ENCODE results near the gene PRKAR1B.

DNA sequence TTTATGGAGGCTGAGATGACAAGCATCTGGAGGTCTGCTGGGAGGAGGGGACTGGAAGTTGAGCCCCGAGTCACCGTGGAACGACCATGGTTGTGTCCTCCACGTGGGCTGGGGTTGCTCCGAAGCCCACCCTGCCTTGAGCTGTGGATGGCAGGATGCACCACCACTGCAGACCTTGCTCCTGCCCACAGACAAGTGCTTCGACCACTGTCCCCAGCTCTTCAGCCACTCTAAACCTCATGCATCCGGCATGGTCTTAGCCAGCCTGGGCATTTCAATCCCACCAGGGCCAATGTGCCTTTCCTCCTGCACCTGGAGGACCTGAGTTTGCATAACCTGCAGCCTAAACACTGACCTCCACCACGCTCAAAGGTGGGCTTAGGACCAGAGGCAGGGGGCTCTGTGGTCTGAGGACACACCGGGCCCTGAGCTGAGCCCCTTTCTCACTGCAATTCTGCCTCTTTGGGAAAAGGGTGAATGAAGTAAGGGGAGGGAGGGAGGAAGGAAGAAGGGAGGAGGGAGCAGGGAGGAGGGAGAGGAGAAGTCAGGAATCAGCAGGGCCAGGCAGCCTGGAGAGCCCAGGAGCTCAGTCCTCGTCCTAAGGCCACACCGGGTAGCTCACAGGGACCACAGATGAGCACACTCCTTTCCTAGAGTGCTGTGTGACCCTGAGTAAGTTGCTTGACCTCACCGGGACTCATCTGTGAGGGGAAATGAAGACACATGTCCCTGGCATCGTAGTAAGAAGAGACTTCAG lies 45.4 kb downstream of the PRKAR1B start:
- TF ChIP-seq, protein P1, sequence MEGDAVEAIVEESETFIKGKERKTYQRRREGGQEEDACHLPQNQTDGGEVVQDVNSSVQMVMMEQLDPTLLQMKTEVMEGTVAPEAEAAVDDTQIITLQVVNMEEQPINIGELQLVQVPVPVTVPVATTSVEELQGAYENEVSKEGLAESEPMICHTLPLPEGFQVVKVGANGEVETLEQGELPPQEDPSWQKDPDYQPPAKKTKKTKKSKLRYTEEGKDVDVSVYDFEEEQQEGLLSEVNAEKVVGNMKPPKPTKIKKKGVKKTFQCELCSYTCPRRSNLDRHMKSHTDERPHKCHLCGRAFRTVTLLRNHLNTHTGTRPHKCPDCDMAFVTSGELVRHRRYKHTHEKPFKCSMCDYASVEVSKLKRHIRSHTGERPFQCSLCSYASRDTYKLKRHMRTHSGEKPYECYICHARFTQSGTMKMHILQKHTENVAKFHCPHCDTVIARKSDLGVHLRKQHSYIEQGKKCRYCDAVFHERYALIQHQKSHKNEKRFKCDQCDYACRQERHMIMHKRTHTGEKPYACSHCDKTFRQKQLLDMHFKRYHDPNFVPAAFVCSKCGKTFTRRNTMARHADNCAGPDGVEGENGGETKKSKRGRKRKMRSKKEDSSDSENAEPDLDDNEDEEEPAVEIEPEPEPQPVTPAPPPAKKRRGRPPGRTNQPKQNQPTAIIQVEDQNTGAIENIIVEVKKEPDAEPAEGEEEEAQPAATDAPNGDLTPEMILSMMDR (IDR thresholded peaks at IDR 0.05), result no peak
- TF ChIP-seq SIN3A (IDR thresholded peaks at IDR 0.05; ENCODE audit: borderline replicate concordance, insufficient read depth, low read depth, low read length) (no peak), POLR2AphosphoS5 (IDR thresholded peaks at IDR 0.05; ENCODE audit: low read depth, low read length) (no peak)
- TF ChIP-seq, protein P2, sequence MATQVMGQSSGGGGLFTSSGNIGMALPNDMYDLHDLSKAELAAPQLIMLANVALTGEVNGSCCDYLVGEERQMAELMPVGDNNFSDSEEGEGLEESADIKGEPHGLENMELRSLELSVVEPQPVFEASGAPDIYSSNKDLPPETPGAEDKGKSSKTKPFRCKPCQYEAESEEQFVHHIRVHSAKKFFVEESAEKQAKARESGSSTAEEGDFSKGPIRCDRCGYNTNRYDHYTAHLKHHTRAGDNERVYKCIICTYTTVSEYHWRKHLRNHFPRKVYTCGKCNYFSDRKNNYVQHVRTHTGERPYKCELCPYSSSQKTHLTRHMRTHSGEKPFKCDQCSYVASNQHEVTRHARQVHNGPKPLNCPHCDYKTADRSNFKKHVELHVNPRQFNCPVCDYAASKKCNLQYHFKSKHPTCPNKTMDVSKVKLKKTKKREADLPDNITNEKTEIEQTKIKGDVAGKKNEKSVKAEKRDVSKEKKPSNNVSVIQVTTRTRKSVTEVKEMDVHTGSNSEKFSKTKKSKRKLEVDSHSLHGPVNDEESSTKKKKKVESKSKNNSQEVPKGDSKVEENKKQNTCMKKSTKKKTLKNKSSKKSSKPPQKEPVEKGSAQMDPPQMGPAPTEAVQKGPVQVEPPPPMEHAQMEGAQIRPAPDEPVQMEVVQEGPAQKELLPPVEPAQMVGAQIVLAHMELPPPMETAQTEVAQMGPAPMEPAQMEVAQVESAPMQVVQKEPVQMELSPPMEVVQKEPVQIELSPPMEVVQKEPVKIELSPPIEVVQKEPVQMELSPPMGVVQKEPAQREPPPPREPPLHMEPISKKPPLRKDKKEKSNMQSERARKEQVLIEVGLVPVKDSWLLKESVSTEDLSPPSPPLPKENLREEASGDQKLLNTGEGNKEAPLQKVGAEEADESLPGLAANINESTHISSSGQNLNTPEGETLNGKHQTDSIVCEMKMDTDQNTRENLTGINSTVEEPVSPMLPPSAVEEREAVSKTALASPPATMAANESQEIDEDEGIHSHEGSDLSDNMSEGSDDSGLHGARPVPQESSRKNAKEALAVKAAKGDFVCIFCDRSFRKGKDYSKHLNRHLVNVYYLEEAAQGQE (IDR thresholded peaks at IDR 0.05; ENCODE audit: insufficient read depth in 1 of 2, low read depth in 2 of 2, low read length in 1 of 2), result no peak
